ENCODE measurements around the gene FOXP1. TPM values are rescaled to one million over a fixed set of nuclear protein-coding genes. Genes with fewer than 3 reads are reported as not detected.

The FOXP1 gene
- total RNA-seq, 2 donors from 2014 or later = 41.7 to 94.3 TPM

DNA sequence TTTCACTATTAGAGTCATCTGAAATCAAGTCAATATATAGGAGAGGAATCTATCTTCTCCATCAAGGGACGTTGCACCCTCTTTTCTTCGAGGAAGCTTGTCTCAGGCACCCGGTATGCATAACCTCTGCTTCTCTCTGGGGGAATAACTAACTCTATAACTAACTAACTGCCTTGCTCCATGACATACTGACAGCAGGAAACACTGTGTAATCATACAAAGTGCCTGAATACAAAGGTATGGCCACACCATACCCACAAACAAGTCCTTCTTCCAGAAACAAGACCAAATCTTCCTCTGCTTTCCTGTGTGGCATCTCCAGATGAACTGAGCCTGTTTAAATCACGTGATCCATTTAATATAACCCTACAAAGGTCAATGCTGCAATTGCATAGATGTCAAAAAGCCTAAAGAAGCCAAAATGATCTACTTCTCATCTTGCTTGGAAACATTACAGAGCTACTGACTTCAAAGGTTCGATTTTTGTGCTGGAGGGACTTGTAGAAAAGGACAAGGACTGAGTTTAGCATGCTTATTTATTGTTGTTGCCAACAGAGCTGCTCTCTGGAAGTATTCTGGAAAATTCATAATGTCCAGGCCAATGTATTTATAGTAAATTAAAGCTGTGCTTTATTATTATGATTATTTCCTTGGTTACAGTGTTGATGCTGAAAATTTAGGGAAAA, 380.5 kb downstream of the FOXP1 start:
- WGBS, 2 experiments (ENCODE audit: insufficient coverage in 1 of 2, insufficient read length in 1 of 2) = 85 to 87% methylated on average over 4 to 5 of the region's 5 CpGs
- no peak for DNase-seq
- Histone ChIP-seq H3K27me3 (ENCODE audit: control insufficient read depth, insufficient read depth, low read length, poor library complexity, severe bottlenecking) (no peaks in the 10 kb centered on the region), H3K4me3 (ENCODE audit: low read length) (no peak overlapping the region), H3K27ac (ENCODE audit: low read depth, low read length) (no peak overlapping the region), H3K9ac (ENCODE audit: extremely low read depth, low read length, poor library complexity, severe bottlenecking) (no peak overlapping the region), H3K36me3 (ENCODE audit: control insufficient read depth, insufficient read depth, low read length) (no peaks in the 10 kb centered on the region), H3K4me1 (ENCODE audit: control insufficient read depth, insufficient read depth, low read length) (peaks cover 20% of the 10 kb centered on the region), H3K9me3 (ENCODE audit: control insufficient read depth, low read length) (no peaks in the 10 kb centered on the region)
- H3K27me3 Mint-ChIP-seq (ENCODE audit: insufficient read depth) = no peaks in the 10 kb centered on the region
- H3K9me3 Mint-ChIP-seq = no peaks in the 10 kb centered on the region
- peaks cover 2% of the 10 kb centered on the region for H3K36me3 Mint-ChIP-seq (ENCODE audit: low read depth)
- TF ChIP-seq, protein P1, sequence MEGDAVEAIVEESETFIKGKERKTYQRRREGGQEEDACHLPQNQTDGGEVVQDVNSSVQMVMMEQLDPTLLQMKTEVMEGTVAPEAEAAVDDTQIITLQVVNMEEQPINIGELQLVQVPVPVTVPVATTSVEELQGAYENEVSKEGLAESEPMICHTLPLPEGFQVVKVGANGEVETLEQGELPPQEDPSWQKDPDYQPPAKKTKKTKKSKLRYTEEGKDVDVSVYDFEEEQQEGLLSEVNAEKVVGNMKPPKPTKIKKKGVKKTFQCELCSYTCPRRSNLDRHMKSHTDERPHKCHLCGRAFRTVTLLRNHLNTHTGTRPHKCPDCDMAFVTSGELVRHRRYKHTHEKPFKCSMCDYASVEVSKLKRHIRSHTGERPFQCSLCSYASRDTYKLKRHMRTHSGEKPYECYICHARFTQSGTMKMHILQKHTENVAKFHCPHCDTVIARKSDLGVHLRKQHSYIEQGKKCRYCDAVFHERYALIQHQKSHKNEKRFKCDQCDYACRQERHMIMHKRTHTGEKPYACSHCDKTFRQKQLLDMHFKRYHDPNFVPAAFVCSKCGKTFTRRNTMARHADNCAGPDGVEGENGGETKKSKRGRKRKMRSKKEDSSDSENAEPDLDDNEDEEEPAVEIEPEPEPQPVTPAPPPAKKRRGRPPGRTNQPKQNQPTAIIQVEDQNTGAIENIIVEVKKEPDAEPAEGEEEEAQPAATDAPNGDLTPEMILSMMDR (conservative IDR thresholded peaks at IDR 0.05) = no peak
- no peak overlapping the region for H3K4me3 Mint-ChIP-seq
- H3K27ac Mint-ChIP-seq = no peak overlapping the region
- H3K4me1 Mint-ChIP-seq = peaks cover 62% of the 10 kb centered on the region

DNA sequence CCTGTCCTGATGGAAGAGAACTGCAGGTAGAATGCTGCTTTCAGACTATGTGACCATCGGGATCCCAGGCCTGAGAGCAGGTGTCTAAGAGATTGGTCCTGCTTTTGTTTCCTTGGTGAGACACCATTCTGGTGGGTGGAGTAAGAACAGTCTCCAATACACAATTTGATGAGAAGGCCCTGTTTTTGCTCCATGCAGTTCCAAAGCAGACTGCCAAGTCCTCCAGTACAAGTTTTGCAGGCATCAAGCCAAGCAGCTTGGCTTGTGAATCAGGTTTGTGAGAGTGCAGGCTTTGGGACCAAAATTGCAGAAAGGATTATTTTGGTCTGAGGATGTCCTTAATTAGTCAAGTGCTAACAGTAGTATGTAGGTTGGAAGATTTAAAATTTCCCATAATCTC, 381.6 kb downstream of the FOXP1 start:
- Mint-ChIP-seq H3K9me3 (no peaks in the 10 kb centered on the region), H3K27me3 (ENCODE audit: insufficient read depth) (no peaks in the 10 kb centered on the region), H3K27ac (no peak overlapping the region), H3K4me1 (peaks cover 52% of the 10 kb centered on the region), H3K36me3 (ENCODE audit: low read depth) (peaks cover 10% of the 10 kb centered on the region), H3K4me3 (no peak overlapping the region)
- Histone ChIP-seq H3K4me3 (ENCODE audit: low read length) (no peak overlapping the region), H3K36me3 (ENCODE audit: control insufficient read depth, insufficient read depth, low read length) (no peaks in the 10 kb centered on the region), H3K27me3 (ENCODE audit: control insufficient read depth, insufficient read depth, low read length, poor library complexity, severe bottlenecking) (no peaks in the 10 kb centered on the region), H3K9ac (ENCODE audit: extremely low read depth, low read length, poor library complexity, severe bottlenecking) (no peak overlapping the region), H3K9me3 (ENCODE audit: control insufficient read depth, low read length) (no peaks in the 10 kb centered on the region), H3K27ac (ENCODE audit: low read depth, low read length) (no peak overlapping the region), H3K4me1 (ENCODE audit: control insufficient read depth, insufficient read depth, low read length) (peaks cover 14% of the 10 kb centered on the region)
- TF ChIP-seq, protein P1 (conservative IDR thresholded peaks at IDR 0.05) = no peak
- 74 to 83% methylated on average over 1 of the region's 1 CpG for WGBS, 2 experiments (ENCODE audit: insufficient coverage in 1 of 2, insufficient read length in 1 of 2)
- DNase-seq = peak; percentile 50

DNA sequence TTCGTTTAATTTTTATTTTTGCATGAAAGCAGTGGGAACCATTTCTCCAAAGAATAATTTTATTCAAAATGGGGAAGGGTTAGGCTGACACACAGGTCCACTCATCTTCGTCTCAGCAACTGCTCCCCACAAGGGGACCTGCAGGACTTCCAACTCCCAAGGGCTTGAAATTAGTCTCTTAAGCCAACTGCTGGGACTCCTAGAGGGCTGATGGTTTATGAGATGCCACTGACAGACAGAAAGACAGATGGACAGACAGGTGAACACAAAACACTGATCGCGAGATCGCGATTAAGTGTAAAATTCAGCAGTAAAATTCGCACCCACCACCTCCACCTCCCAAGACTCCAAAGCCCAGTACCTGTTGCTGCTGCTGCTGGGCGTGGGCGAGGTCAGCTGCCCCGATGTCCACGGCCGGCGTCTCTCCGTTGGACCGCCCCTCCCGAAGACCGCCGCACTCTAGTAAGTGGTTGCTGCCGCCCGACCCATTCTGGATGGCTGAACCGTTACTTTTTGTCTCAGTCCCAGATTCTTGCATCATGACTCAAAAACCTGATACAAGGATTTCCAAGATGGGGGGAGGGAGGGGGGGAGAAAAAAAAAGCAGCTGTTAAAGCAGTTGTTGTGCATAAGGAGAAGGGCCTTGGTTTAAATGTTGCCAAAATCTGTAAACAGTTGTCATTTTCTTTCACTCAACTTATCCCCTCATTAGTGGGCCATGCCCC, 385.5 kb downstream of the FOXP1 start:
- peaks cover 6% of the 10 kb centered on the region for H3K4me1 ChIP-seq (ENCODE audit: control insufficient read depth, insufficient read depth, low read length)
- Mint-ChIP-seq H3K27ac (no peak overlapping the region), H3K27me3 (ENCODE audit: insufficient read depth) (no peaks in the 10 kb centered on the region), H3K4me1 (peaks cover 33% of the 10 kb centered on the region), H3K9me3 (no peaks in the 10 kb centered on the region), H3K36me3 (ENCODE audit: low read depth) (peaks cover 19% of the 10 kb centered on the region), H3K4me3 (no peak overlapping the region)
- no peak overlapping the region for H3K27ac ChIP-seq (ENCODE audit: low read depth, low read length)
- no peak for DNase-seq
- H3K36me3 ChIP-seq (ENCODE audit: control insufficient read depth, insufficient read depth, low read length) = no peaks in the 10 kb centered on the region
- WGBS, 2 experiments (ENCODE audit: insufficient coverage in 1 of 2, insufficient read length in 1 of 2) = 90 to 94% methylated on average over 13 to 21 of the region's 21 CpGs
- H3K4me3 ChIP-seq (ENCODE audit: low read length) = no peak overlapping the region
- H3K27me3 ChIP-seq (ENCODE audit: control insufficient read depth, insufficient read depth, low read length, poor library complexity, severe bottlenecking) = no peaks in the 10 kb centered on the region
- TF ChIP-seq, protein P1 (conservative IDR thresholded peaks at IDR 0.05) = no peak
- no peak overlapping the region for H3K9ac ChIP-seq (ENCODE audit: extremely low read depth, low read length, poor library complexity, severe bottlenecking)
- H3K9me3 ChIP-seq (ENCODE audit: control insufficient read depth, low read length) = no peaks in the 10 kb centered on the region
